Spinal cord (tissue), 10 donors: ENCODE results near the gene ALDOC. TPM values are rescaled to one million over a fixed set of nuclear protein-coding genes. Genes with fewer than 3 reads are reported as not detected.
"Not testable (repeated sequence)": the region's sequence is repeated elsewhere in the genome, so short reads cannot be mapped to it uniquely, and the experiment has no call there.

Experiments
- DNase-seq, 6 donors: peaks; one replicate each; pipeline versions ENCODE4 v3.0.0 to v3.0.0-alpha.2; 2013 to 2015; ENCODE audit warnings: low spot score in 6 of 6, low read depth in 4 of 6
- H3K27ac ChIP-seq: one replicate; pipeline ENCODE4 v1.5.1; 2013; ENCODE audit warnings: low read depth, low read length, control low read depth
- H3K27me3 ChIP-seq: one replicate; pipeline ENCODE4 v1.6.1; 2013; ENCODE audit warnings: low read length; ENCODE audit not compliant: control insufficient read depth, insufficient read depth
- H3K36me3 ChIP-seq: one replicate; pipeline ENCODE4 v1.6.1; 2013; ENCODE audit warnings: low read length; ENCODE audit not compliant: control insufficient read depth, insufficient read depth
- H3K4me1 ChIP-seq: one replicate; pipeline ENCODE4 v1.6.1; 2013; ENCODE audit warnings: low read length; ENCODE audit not compliant: control insufficient read depth, insufficient read depth
- H3K4me3 ChIP-seq: one replicate; pipeline ENCODE4 v1.5.1; 2013; ENCODE audit warnings: low read depth, low read length, control low read depth
- H3K9me3 ChIP-seq: one replicate; pipeline ENCODE4 v1.6.1; 2013; ENCODE audit warnings: low read length; ENCODE audit not compliant: control insufficient read depth, insufficient read depth
- WGBS: methylation state at CpG from one replicate; pipeline ENCODE4 v1.1.5; 2013; ENCODE audit warnings: missing lambda C conversion rate; ENCODE audit not compliant: insufficient coverage; 5-methylcytosine and 5-hydroxymethylcytosine counted together
- polyA plus RNA-seq, 2 donors: library from polyadenylated mRNA; unstranded; fragments of 120-200 nt; gene quantifications; one replicate each; pipeline ENCODE4 v1.2.1, GENCODE V29; 2013; ENCODE audit not compliant: insufficient read length in 2 of 2
- total RNA-seq, 2 donors: library from RNA; depleted of rRNA in 1 of 2; stranded (reverse); fragments of 120-200 nt in 1 of 2; fragments of >200 nt in 1 of 2; gene quantifications; one replicate each; pipeline versions ENCODE4 v1.2.3 to v1.2.4, GENCODE V29; 2013 to 2014
- donor health status: healthy.

Gene ALDOC
- total and polyA plus RNA-seq, 4 donors, result 217 to 674 (median 598) TPM

DNA sequence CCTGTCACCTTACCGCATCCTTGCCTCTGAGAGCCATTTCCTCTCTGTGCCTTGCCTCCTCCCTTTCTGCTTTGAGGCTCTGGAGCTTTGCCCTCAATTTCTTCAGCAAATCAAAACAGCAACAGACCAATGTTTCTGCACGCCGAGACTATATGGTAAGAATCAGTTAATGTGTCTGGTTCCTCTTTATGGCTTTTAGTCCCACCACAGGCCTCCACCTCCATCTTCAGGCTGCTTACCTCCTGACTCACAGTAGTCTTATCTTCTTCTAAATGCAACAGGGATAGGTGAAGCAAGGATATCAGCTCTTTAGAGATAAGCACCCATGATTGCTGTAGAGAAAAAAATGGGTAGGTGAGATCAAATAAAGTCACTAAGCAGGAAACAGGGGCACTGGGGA, 9.2 kb upstream of the ALDOC start:
- no peaks in the 10 kb centered on the region for H3K9me3 ChIP-seq
- H3K4me1 ChIP-seq, result no peaks in the 10 kb centered on the region
- H3K4me3 ChIP-seq, result no peak overlapping the region
- no peaks in the 10 kb centered on the region for H3K27me3 ChIP-seq
- WGBS, result 86% methylated on average over 1 of the region's 3 CpGs
- no peak for DNase-seq
- H3K27ac ChIP-seq, result no peak overlapping the region
- peaks cover 45% of the 10 kb centered on the region for H3K36me3 ChIP-seq

GRCh38 chr17:28584434-28584833, 7.7 kb upstream of the ALDOC start:
- Histone ChIP-seq H3K9me3 (no peaks in the 10 kb centered on the region), H3K4me1 (no peaks in the 10 kb centered on the region), H3K27ac (no peak overlapping the region), H3K27me3 (no peaks in the 10 kb centered on the region), H3K4me3 (no peak overlapping the region), H3K36me3 (peaks cover 44% of the 10 kb centered on the region)
- 97% methylated on average over 3 of the region's 3 CpGs for WGBS
- DNase-seq, result no peak

DNA sequence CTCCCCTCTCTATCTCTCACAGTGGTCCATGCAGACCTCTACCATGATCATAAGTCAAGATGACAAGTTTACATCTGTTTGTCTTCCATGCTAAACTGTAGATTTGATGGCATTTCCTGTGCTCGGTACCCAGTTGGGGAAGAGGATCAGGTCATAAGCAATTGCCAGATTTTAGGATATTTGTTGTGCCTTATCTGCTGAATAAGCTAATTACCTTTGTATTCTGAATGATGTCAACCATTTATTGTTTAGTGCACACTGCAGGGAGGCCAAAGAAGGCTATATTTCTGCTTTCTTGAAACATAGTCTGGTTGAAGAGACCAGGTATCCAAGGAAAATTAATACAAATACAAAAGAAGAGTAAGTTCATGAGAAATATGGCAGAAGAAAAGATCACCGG, 5.8 kb upstream of the ALDOC start:
- Histone ChIP-seq H3K4me1 (peaks cover 4% of the 10 kb centered on the region), H3K4me3 (no peak overlapping the region), H3K27me3 (no peaks in the 10 kb centered on the region), H3K9me3 (no peaks in the 10 kb centered on the region), H3K27ac (no peak overlapping the region), H3K36me3 (peaks cover 46% of the 10 kb centered on the region)
- 100% methylated on average over 2 of the region's 2 CpGs for WGBS
- no peak for DNase-seq

DNA sequence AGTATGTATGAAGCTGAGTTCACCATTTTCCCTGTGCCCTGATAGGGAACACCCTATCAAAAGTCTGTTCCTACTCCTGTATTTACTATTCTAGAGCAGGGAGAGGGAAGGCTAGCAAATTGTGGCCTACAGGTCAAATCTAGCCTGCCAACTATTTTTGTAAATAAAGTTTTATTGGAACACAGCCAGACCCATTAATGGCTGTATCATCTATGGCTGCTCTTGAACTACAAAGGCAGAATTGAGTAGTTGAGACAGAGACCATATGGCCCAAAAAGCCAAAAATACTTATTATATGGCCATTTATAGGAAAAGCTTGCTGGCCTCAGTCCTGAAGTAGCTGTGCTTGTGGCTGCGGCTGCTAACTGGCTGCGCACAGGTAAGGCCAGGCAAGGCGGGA, 4.3 kb upstream of the ALDOC start:
- peaks cover 44% of the 10 kb centered on the region for H3K36me3 ChIP-seq
- WGBS, result no CpG with 5 or more reads among the region's 3 CpGs

GRCh38 chr17:28579526-28579925, 2.8 kb upstream of the ALDOC start:
- no peak for DNase-seq
- Histone ChIP-seq H3K4me3 (no peak overlapping the region), H3K4me1 (peaks cover 30% of the 10 kb centered on the region), H3K27ac (no peak overlapping the region), H3K36me3 (peaks cover 40% of the 10 kb centered on the region), H3K27me3 (no peaks in the 10 kb centered on the region), H3K9me3 (no peaks in the 10 kb centered on the region)
- WGBS, result 100% methylated on average over 2 of the region's 4 CpGs

More for the DNA sequence above, 4.3 kb upstream of the ALDOC start:
- DNase-seq, result no peak
- Histone ChIP-seq H3K27ac (no peak overlapping the region), H3K4me3 (no peak overlapping the region), H3K4me1 (peaks cover 17% of the 10 kb centered on the region), H3K27me3 (no peaks in the 10 kb centered on the region), H3K9me3 (no peaks in the 10 kb centered on the region)

DNA sequence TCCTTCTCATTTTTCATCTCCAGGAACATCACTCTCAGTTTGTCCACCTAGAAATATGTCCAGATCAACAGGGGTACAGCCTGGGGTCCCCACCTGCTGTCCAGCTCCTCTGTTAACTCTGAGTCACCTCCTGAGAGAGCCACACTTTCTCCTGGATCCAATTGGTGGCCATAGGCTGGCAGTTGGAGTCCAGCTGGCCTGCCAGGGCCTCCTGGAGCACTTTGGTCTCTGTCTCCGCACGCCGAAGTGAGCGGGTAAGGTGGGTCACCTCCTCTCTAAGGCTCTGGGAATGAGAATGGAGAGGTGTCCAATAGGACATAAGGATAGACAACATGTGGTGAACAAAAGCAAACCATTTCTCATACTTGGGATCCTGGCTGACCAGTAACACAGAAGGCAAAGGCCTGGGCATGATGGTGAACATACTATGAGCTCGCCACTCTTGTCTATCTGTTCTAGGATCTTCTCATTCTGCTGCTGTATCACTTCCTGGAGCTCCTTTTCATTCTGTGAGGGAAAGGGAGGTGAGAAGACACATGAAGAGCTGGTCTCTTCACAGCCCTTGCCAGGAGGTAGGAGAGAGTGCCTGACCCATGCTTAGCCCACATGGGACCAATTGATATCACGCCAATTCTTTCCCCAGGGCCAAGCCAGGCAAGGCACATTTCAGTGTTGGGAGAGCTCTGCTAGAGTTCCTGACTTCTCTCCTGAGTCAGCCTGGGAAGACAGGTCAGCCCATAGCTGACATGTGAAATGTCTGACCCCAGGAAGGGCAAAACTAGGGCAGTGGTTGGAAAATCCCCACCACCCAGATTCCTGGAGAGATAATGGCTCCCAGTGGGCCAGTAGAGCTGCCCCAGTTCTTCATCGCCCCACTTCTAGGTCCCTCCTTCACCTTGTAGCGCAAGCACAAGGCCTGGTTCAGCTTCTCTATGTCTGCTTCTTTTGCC, 1.8 kb upstream of the ALDOC start:
- Histone ChIP-seq H3K4me1 (peaks cover 40% of the 10 kb centered on the region), H3K36me3 (peaks cover 37% of the 10 kb centered on the region), H3K4me3 (no peak overlapping the region), H3K27ac (no peak overlapping the region), H3K27me3 (no peaks in the 10 kb centered on the region), H3K9me3 (no peaks in the 10 kb centered on the region)
- WGBS, result 98% methylated on average over 8 of the region's 8 CpGs
- no peak for DNase-seq

GRCh38 chr17:28577466-28577824, 750 bp upstream of the ALDOC start:
- H3K27me3 ChIP-seq, result no peaks in the 10 kb centered on the region
- H3K9me3 ChIP-seq, result no peaks in the 10 kb centered on the region
- peak overlapping the region; percentile 76 for H3K27ac ChIP-seq
- no peak for DNase-seq
- H3K36me3 ChIP-seq, result peaks cover 36% of the 10 kb centered on the region
- H3K4me3 ChIP-seq, result no peak overlapping the region
- H3K4me1 ChIP-seq, result peaks cover 49% of the 10 kb centered on the region
- whole genome bisulfite sequencing, result no CpG with 5 or more reads among the region's 3 CpGs

DNA sequence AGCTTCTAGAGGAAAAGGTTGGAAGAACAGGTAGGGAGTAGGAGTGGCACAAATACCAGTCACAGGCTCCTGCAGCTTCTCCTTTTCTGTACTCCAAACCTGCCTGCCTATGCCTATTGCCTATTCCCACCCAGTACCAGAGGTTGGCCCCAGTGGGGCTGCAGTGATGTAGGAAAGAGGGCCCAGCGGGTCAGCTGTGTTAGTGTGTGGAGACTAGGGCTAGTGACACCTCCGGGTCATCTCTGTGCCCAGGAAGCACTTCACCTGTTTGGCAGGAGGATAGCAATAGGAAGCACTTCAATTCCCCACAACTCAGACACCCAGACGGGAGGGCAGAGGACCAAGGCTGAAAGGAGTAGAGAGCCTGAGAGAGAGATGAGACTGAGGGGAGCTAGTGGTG, 679 bp downstream of the ALDOC start:
- not testable (repeated sequence) for H3K27me3 ChIP-seq, H3K9me3 ChIP-seq
- Histone ChIP-seq H3K4me1 (peaks cover 53% of the 10 kb centered on the region), H3K36me3 (peaks cover 34% of the 10 kb centered on the region), H3K4me3 (peak overlapping the region; percentile 31), H3K27ac (peak overlapping the region; percentile 60)
- WGBS, result no CpG with 5 or more reads among the region's 3 CpGs
- DNase-seq, result peak in 1 of 6 donors; percentile 12

DNA sequence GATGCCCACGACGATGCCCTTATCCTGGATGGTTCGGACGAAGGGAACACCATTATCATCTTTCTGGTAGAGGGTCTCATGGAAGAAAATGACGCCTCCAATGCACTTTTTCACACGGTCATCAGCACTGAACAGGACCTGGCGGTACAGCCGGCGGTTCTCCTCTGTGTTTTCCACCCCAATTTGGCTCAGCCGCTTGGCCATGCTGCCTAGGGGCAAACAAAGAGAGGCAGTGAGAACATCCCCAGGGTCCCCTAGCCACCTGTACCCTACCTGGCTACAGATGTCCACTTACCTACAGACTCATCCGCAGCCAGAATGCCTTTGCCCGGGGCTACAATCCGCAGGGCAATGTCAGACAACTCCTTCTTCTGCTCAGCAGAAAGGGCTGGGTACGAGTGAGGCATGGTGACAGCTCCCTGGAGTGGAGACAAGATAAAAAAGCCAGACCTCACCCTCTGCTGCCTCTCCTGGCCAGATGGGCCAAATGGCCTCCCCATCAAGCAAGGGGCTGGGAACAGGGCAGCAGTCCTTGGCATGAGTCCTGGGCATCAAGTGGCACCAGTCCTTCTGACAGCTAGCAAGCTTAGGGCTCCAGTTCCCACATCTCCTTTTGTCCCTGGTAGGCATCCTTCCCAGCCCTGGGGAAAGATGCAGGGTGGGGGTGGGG, 1.4 kb downstream of the ALDOC start:
- 72% methylated on average over 13 of the region's 14 CpGs for WGBS
- H3K4me3 ChIP-seq, result peak overlapping the region; percentile 31

More for the DNA sequence above, 1.4 kb downstream of the ALDOC start:
- peak overlapping the region; percentile 66 for H3K27ac ChIP-seq
- peaks cover 60% of the 10 kb centered on the region for H3K4me1 ChIP-seq
- H3K27me3 ChIP-seq, result no peaks in the 10 kb centered on the region
- peak in 2 of 6 donors; percentile 65 to 86 for DNase-seq
- no peaks in the 10 kb centered on the region for H3K9me3 ChIP-seq
- peaks cover 37% of the 10 kb centered on the region for H3K36me3 ChIP-seq
